GM23338 (cell line): ENCODE results near the gene MT2A. TPM values are rescaled to one million over a fixed set of nuclear protein-coding genes. Genes with fewer than 3 reads are reported as not detected.
A peak's percentile ranks its signal among the peaks of the same experiment; 100 is the strongest.

Experiments used
- ATAC-seq: fragments of 200-7000 bp; cut with Tn5 transposase; 3 replicates; pipeline ENCODE4 v1.9.1; 2020
- DNase-seq: peaks from one replicate; pipeline ENCODE4 v3.0.0-alpha.2; 2015; ENCODE audit warnings: low spot score
- H2AFZ ChIP-seq: fragments of 200-600 bp; sonication (generic); 2 replicates; pipeline ENCODE4 v1.8.0; 2016; ENCODE audit warnings: antibody characterized with exemption, mild to moderate bottlenecking, moderate library complexity
- H3F3A ChIP-seq: fragments of 200-600 bp; sonication (generic); replicated peaks from 2 replicates; pipeline ENCODE4 v1.8.0; 2017; ENCODE audit warnings: antibody characterized with exemption, mixed run types, low read depth
- H3K27ac ChIP-seq: fragments of 200-600 bp; sonication (generic); 2 replicates; pipeline ENCODE4 v1.6.1; 2016; ENCODE audit warnings: low read depth
- H3K27me3 ChIP-seq: fragments of 200-600 bp; sonication (generic); 2 replicates; pipeline ENCODE4 v1.8.0; 2016; ENCODE audit warnings: mild to moderate bottlenecking, mixed run types, moderate library complexity; ENCODE audit not compliant: insufficient read depth
- H3K36me3 ChIP-seq: fragments of 200-600 bp; sonication (generic); 2 replicates; pipeline ENCODE4 v1.8.0; 2016; ENCODE audit warnings: mild to moderate bottlenecking; ENCODE audit not compliant: insufficient read depth
- H3K4me1 ChIP-seq: fragments of 200-600 bp; sonication (generic); 2 replicates; pipeline ENCODE4 v1.8.0; 2016; ENCODE audit warnings: mild to moderate bottlenecking, moderate library complexity; ENCODE audit not compliant: insufficient read depth
- H3K4me2 ChIP-seq: fragments of 200-600 bp; sonication (generic); 2 replicates; pipeline ENCODE4 v1.7.1; 2017; ENCODE audit warnings: mixed run types
- H3K4me3 ChIP-seq: fragments of 200-600 bp; sonication (generic); 2 replicates; pipeline ENCODE4 v1.6.1; 2016; ENCODE audit warnings: mixed run types
- H3K79me2 ChIP-seq: fragments of 200-600 bp; sonication (generic); replicated peaks from 2 replicates; pipeline ENCODE4 v1.8.0; 2017; ENCODE audit warnings: mild to moderate bottlenecking; ENCODE audit not compliant: insufficient read depth
- H3K9me2 ChIP-seq: fragments of 200-600 bp; sonication (generic); 2 replicates; pipeline ENCODE4 v1.8.0; 2017; ENCODE audit not compliant: insufficient read depth
- H4K20me1 ChIP-seq: fragments of 200-600 bp; sonication (generic); replicated peaks from 2 replicates; pipeline ENCODE4 v1.8.0; 2017; ENCODE audit warnings: mild to moderate bottlenecking; ENCODE audit not compliant: insufficient read depth
- H3K27ac Mint-ChIP-seq: 2 replicates; pipeline ENCODE4 v1.8.0; 2020; ENCODE audit warnings: inconsistent platforms, mild to moderate bottlenecking, moderate library complexity, mixed read lengths
- H3K27me3 Mint-ChIP-seq: 3 replicates; pipeline ENCODE4 v1.8.0; 2022; ENCODE audit warnings: low read depth, mild to moderate bottlenecking, moderate library complexity, mixed read lengths, inconsistent platforms; ENCODE audit not compliant: insufficient read depth, poor library complexity
- H3K36me3 Mint-ChIP-seq: 3 replicates; pipeline ENCODE4 v1.8.0; 2021; ENCODE audit warnings: low read depth, mild to moderate bottlenecking, inconsistent platforms, moderate library complexity, mixed read lengths
- H3K4me1 Mint-ChIP-seq: 3 replicates; pipeline ENCODE4 v1.8.0; 2020; ENCODE audit warnings: mild to moderate bottlenecking, inconsistent platforms, mixed read lengths
- H3K4me3 Mint-ChIP-seq: 3 replicates; pipeline ENCODE4 v1.8.0; 2021; ENCODE audit warnings: moderate library complexity, mild to moderate bottlenecking, inconsistent platforms, mixed read lengths
- H3K9me3 Mint-ChIP-seq: 3 replicates; pipeline ENCODE4 v1.8.0; 2020; ENCODE audit warnings: moderate library complexity, mild to moderate bottlenecking, inconsistent platforms, mixed read lengths
- CREB1 ChIP-seq: fragments of 250-450 bp; sonication (Bioruptor Pico); IDR thresholded peaks from 2 replicates; pipeline ENCODE4 v1.5.0; 2020; ENCODE audit warnings: low read depth, mild to moderate bottlenecking, moderate library complexity
- CTCF ChIP-seq, 2 experiments: fragments of 200-600 bp in 1 of 2; sonication (generic) in 1 of 2; conservative IDR thresholded peaks; 2 replicates each; pipeline versions ENCODE4 v1.5.1 to v1.6.1; 2016 to 2017; ENCODE audit warnings: antibody characterized with exemption in 2 of 2, low read depth in 2 of 2, mild to moderate bottlenecking in 2 of 2, moderate library complexity in 1 of 2
- ETS1 ChIP-seq: IDR thresholded peaks from 2 replicates; pipeline ENCODE4 v1.6.1; 2016; ENCODE audit warnings: antibody characterized with exemption
- EZH2 ChIP-seq: fragments of 200-600 bp; sonication (generic); IDR thresholded peaks from one replicate; pipeline ENCODE4 v1.8.0; 2017; ENCODE audit warnings: antibody characterized with exemption, mild to moderate bottlenecking, low read depth; ENCODE audit not compliant: unreplicated experiment
- EZH2phosphoT487 ChIP-seq: fragments of 200-600 bp; sonication (generic); IDR thresholded peaks from one replicate; pipeline ENCODE4 v1.8.1; 2018; ENCODE audit warnings: antibody characterized with exemption; ENCODE audit not compliant: unreplicated experiment
- JUNB ChIP-seq: IDR thresholded peaks from one replicate; pipeline ENCODE4 v1.6.1; 2016; ENCODE audit warnings: antibody characterized with exemption; ENCODE audit not compliant: unreplicated experiment
- NANOG ChIP-seq: IDR thresholded peaks from 2 replicates; pipeline ENCODE4 v1.6.1; 2016; ENCODE audit warnings: antibody characterized with exemption, borderline replicate concordance
- POLR2AphosphoS5 ChIP-seq: IDR thresholded peaks from 2 replicates; pipeline ENCODE4 v1.6.1; 2016; ENCODE audit warnings: antibody characterized with exemption, low read depth
- STAT1 ChIP-seq: IDR thresholded peaks from one replicate; pipeline ENCODE4 v1.6.1; 2016; ENCODE audit warnings: antibody characterized with exemption; ENCODE audit not compliant: unreplicated experiment
- ZNF114 ChIP-seq: fragments of 250-450 bp; sonication (Bioruptor Pico); IDR thresholded peaks from 2 replicates; pipeline ENCODE4 v1.5.0; 2020; ENCODE audit warnings: mild to moderate bottlenecking, moderate library complexity
- ZNF331 ChIP-seq: fragments of 250-450 bp; sonication (Bioruptor Pico); IDR thresholded peaks from 2 replicates; pipeline ENCODE4 v1.5.0; 2020; ENCODE audit warnings: low read depth, mild to moderate bottlenecking, moderate library complexity
- long read RNA-seq: library from polyadenylated mRNA; unstranded; transcript quantifications from one replicate; pipeline ENCODE4 v2.0.0, GENCODE V29; 2020; ENCODE audit not compliant: unreplicated experiment
- polyA plus RNA-seq: library from polyadenylated mRNA; unstranded; fragments of >200 nt; fragmentation: Nextera tagmentation; extraction: Ambion mirVana; gene quantifications from 2 replicates; pipeline ENCODE4 v1.2.1, GENCODE V29; 2016
- total RNA-seq: library from RNA; depleted of rRNA; stranded (reverse); fragments of >200 nt; shearing (Covaris generic); gene quantifications from 2 replicates; pipeline ENCODE4 v1.2.3, GENCODE V29; 2014; rRNA removed
- TF ChIP-seq, protein P1 (sequence below): IDR thresholded peaks from one replicate; pipeline ENCODE4 v1.6.1; 2018; ENCODE audit warnings: antibody characterized with exemption; ENCODE audit not compliant: unreplicated experiment

Gene MT2A
- total RNA-seq (8.9 and 13.9 TPM in 2 replicates), polyA plus RNA-seq (243 and 267 TPM in 2 replicates)
- long read RNA-seq, transcript MT2A-201 (3 exons, 786 nt): major isoform, 85 of 91 reads
- long read RNA-seq, partial matches to known transcripts: 0 of 91 reads
- long read RNA-seq, other reads (novel, unspliced or antisense): 5 of 91 reads

GRCh38 chr16:56608043-56608875 is at the start of gene MT2A:
MT2A (plus strand) TSS chr16:56608584; CDS start chr16:56608656, 72 bp downstream.
- H3K79me2 ChIP-seq: no peaks in the 10 kb centered on the region
- peak within 1 kb of the TSS; percentile 74 for H3K4me2 ChIP-seq
- H3F3A ChIP-seq: peaks cover 14% of the 10 kb centered on the region; the same call in 1 of the 2 replicates
- no peak within 1 kb of the TSS for H3K27ac ChIP-seq
- Mint-ChIP-seq H3K4me1 (peaks cover 34% of the 10 kb centered on the region), H3K36me3 (peaks cover 9% of the 10 kb centered on the region; the same call in 2 of the 3 replicates), H3K4me3 (peak within 1 kb of the TSS; percentile 89), H3K9me3 (no peaks in the 10 kb centered on the region), H3K27ac (no peak within 1 kb of the TSS; the same call in 1 of the 2 replicates), H3K27me3 (peaks cover 43% of the 10 kb centered on the region)
- peaks cover 22% of the 10 kb centered on the region for H3K4me1 ChIP-seq
- ATAC-seq: peak; percentile 89
- peak within 1 kb of the TSS; percentile 80 for H2AFZ ChIP-seq
- H3K4me3 ChIP-seq: peak within 1 kb of the TSS; percentile 51
- peaks cover 75% of the 10 kb centered on the region for H3K27me3 ChIP-seq
- TF ChIP-seq JUNB: no peak
- peak; percentile 37 for TF ChIP-seq EZH2
- no peak for TF ChIP-seq STAT1
- no peak for TF ChIP-seq ZNF331 (CRISPR knock-in tag)
- TF ChIP-seq POLR2AphosphoS5: peak; percentile 44; the same call in 1 of the 2 replicates
- DNase-seq: peak; percentile 93
- no peaks in the 10 kb centered on the region for H4K20me1 ChIP-seq
- no peaks in the 10 kb centered on the region for H3K36me3 ChIP-seq
- no peaks in the 10 kb centered on the region for H3K9me2 ChIP-seq

- Histone ChIP-seq H2AFZ (no peak overlapping the region), H3K36me3 (no peaks in the 10 kb centered on the region), H3K4me3 (no peak overlapping the region), H3K4me2 (no peak overlapping the region), H3F3A (no peaks in the 10 kb centered on the region), H4K20me1 (no peaks in the 10 kb centered on the region), H3K79me2 (no peaks in the 10 kb centered on the region), H3K27ac (no peak overlapping the region), H3K27me3 (no peaks in the 10 kb centered on the region), H3K4me1 (no peaks in the 10 kb centered on the region), H3K9me2 (no peaks in the 10 kb centered on the region)
- ATAC-seq: no peak
- no peak overlapping the region for H3K27ac Mint-ChIP-seq
- H3K9me3 Mint-ChIP-seq: no peaks in the 10 kb centered on the region
- DNase-seq: no peak
- H3K4me1 Mint-ChIP-seq: no peaks in the 10 kb centered on the region; the same call in 2 of the 3 replicates
- peaks cover 3% of the 10 kb centered on the region for H3K27me3 Mint-ChIP-seq
- no peaks in the 10 kb centered on the region for H3K36me3 Mint-ChIP-seq
- H3K4me3 Mint-ChIP-seq: no peak overlapping the region
- TF ChIP-seq STAT1: no peak
- TF ChIP-seq POLR2AphosphoS5: no peak
- TF ChIP-seq EZH2: no peak
- TF ChIP-seq EZH2phosphoT487: no peak
- TF ChIP-seq NANOG: no peak
- TF ChIP-seq, protein P1, sequence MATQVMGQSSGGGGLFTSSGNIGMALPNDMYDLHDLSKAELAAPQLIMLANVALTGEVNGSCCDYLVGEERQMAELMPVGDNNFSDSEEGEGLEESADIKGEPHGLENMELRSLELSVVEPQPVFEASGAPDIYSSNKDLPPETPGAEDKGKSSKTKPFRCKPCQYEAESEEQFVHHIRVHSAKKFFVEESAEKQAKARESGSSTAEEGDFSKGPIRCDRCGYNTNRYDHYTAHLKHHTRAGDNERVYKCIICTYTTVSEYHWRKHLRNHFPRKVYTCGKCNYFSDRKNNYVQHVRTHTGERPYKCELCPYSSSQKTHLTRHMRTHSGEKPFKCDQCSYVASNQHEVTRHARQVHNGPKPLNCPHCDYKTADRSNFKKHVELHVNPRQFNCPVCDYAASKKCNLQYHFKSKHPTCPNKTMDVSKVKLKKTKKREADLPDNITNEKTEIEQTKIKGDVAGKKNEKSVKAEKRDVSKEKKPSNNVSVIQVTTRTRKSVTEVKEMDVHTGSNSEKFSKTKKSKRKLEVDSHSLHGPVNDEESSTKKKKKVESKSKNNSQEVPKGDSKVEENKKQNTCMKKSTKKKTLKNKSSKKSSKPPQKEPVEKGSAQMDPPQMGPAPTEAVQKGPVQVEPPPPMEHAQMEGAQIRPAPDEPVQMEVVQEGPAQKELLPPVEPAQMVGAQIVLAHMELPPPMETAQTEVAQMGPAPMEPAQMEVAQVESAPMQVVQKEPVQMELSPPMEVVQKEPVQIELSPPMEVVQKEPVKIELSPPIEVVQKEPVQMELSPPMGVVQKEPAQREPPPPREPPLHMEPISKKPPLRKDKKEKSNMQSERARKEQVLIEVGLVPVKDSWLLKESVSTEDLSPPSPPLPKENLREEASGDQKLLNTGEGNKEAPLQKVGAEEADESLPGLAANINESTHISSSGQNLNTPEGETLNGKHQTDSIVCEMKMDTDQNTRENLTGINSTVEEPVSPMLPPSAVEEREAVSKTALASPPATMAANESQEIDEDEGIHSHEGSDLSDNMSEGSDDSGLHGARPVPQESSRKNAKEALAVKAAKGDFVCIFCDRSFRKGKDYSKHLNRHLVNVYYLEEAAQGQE: no peak
- TF ChIP-seq ZNF114 (CRISPR knock-in tag): no peak
- TF ChIP-seq CREB1: no peak
- no peak for TF ChIP-seq ETS1
- TF ChIP-seq CTCF (conservative IDR thresholded peaks at IDR 0.05; ENCODE audit: low read depth in 2 of 2): no peak
- no peak for TF ChIP-seq JUNB
Observed at GRCh38 chr16:56559109-56559508, 49.3 kb upstream of the MT2A start.
